C4-2B (cell line): ENCODE results near the gene CASK.

Experiments used
- ZFX ChIP-seq: fragments of 450-650 bp; IDR thresholded peaks from 2 replicates; pipeline ENCODE4 v1.6.1; 2017
- TF ChIP-seq, protein P1 (sequence below): fragments of 450-650 bp; conservative IDR thresholded peaks from 2 replicates; pipeline ENCODE4 v1.5.1; 2017; ENCODE audit warnings: mild to moderate bottlenecking

DNA sequence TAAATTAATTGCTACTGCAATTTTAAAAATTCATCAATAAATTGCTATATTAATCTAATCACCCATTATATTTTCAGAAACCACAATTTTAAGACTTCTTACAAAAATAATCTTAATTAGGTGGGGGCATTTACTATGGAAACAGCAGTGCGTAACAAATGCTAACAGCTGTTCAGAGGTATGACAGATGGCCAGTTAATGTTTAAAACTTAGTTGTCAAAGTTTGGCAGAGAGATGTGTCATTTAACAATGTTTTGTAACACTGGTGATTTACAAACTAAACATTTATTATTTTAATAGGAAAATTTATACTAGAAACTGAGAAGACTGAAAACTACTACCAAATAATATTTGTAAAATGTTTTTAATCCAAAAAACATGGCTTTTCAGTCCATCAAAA is 319.8 kb downstream of the CASK start:
- TF ChIP-seq, protein P1, sequence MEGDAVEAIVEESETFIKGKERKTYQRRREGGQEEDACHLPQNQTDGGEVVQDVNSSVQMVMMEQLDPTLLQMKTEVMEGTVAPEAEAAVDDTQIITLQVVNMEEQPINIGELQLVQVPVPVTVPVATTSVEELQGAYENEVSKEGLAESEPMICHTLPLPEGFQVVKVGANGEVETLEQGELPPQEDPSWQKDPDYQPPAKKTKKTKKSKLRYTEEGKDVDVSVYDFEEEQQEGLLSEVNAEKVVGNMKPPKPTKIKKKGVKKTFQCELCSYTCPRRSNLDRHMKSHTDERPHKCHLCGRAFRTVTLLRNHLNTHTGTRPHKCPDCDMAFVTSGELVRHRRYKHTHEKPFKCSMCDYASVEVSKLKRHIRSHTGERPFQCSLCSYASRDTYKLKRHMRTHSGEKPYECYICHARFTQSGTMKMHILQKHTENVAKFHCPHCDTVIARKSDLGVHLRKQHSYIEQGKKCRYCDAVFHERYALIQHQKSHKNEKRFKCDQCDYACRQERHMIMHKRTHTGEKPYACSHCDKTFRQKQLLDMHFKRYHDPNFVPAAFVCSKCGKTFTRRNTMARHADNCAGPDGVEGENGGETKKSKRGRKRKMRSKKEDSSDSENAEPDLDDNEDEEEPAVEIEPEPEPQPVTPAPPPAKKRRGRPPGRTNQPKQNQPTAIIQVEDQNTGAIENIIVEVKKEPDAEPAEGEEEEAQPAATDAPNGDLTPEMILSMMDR: no peak
- TF ChIP-seq ZFX: no peak
